Measurements from ENCODE around the gene MYO1G. TPM values are rescaled to one million over a fixed set of nuclear protein-coding genes. Genes with fewer than 3 reads are reported as not detected.

MYO1G gene
- total RNA-seq, 4 donors from 2014 or later = 2.5 to 8.3 (median 6.4) TPM

GRCh38 chr7:44984478-44984758, 5.6 kb upstream of the MYO1G start:
- TF ChIP-seq EP300 (IDR thresholded peaks at IDR 0.05; ENCODE audit: low read depth) = no peak
- TF ChIP-seq POLR2A (IDR thresholded peaks at IDR 0.05) = no peak
- no peak for TF ChIP-seq POLR2AphosphoS5 (IDR thresholded peaks at IDR 0.05)
- TF ChIP-seq CTCF (IDR thresholded peaks at IDR 0.05) = no peak
- Histone ChIP-seq H3K9me3 (no peaks in the 10 kb centered on the region), H3K27me3 (no peaks in the 10 kb centered on the region), H3K4me1 (peaks cover 7 to 38% (median 21%) of the 10 kb centered on the region in 4 donors), H3K27ac (no peak overlapping the region), H3K4me3 (no peak overlapping the region), H3K36me3 (peaks cover 0 to 11% (median 0%) of the 10 kb centered on the region in 4 donors)
- intact Hi-C loops (cut with DNase I; ENCODE audit: low total_unique reads) (no loop called here), in situ Hi-C loops (cut with MboI; ENCODE audit: low pct_ligation_motif_present in 1 of 4, low pct_unique_long_range_greater_than_20kb in 1 of 4, low sequenced_read_pairs in 3 of 4) (no loop called here)
- no peak for DNase-seq
- 50 to 52% methylated on average over 1 to 3 of the region's 3 CpGs for WGBS, 2 donors (ENCODE audit: low coverage in 1 of 2)

GRCh38 chr7:44983742-44984477, 5.1 kb upstream of the MYO1G start:
- H3K4me3 ChIP-seq = no peak overlapping the region
- H3K4me1 ChIP-seq = peaks cover 7 to 40% (median 22%) of the 10 kb centered on the region in 4 donors
- H3K36me3 ChIP-seq = peaks cover 0 to 11% (median 0%) of the 10 kb centered on the region in 4 donors
- no peaks in the 10 kb centered on the region for H3K27me3 ChIP-seq
- no peak for DNase-seq
- in situ Hi-C loops (cut with MboI; ENCODE audit: low pct_ligation_motif_present in 1 of 4, low pct_unique_long_range_greater_than_20kb in 1 of 4, low sequenced_read_pairs in 3 of 4) (no loop called here), intact Hi-C loops (cut with DNase I; ENCODE audit: low total_unique reads) (no loop called here)
- WGBS, 2 donors (ENCODE audit: low coverage in 1 of 2) = 72% methylated on average over 6 of the region's 6 CpGs; no CpG with 5 or more reads in 1 of the 2 donors
- H3K9me3 ChIP-seq = no peaks in the 10 kb centered on the region
- H3K27ac ChIP-seq = no peak overlapping the region
- TF ChIP-seq CTCF (IDR thresholded peaks at IDR 0.05) (no peak), POLR2AphosphoS5 (IDR thresholded peaks at IDR 0.05) (no peak), EP300 (IDR thresholded peaks at IDR 0.05; ENCODE audit: low read depth) (no peak), POLR2A (IDR thresholded peaks at IDR 0.05) (no peak)

- Histone ChIP-seq H3K27ac (no peak overlapping the region), H3K27me3 (no peaks in the 10 kb centered on the region), H3K36me3 (peaks cover 0 to 11% (median 0%) of the 10 kb centered on the region in 4 donors), H3K4me1 (peaks cover 7 to 40% (median 22%) of the 10 kb centered on the region in 4 donors), H3K9me3 (no peaks in the 10 kb centered on the region), H3K4me3 (no peak overlapping the region)
- 100% methylated on average over 1 of the region's 1 CpG; no CpG with 5 or more reads in 1 of the 2 donors for WGBS, 2 donors (ENCODE audit: low coverage in 1 of 2)
- in situ Hi-C loops (cut with MboI; ENCODE audit: low pct_ligation_motif_present in 1 of 4, low pct_unique_long_range_greater_than_20kb in 1 of 4, low sequenced_read_pairs in 3 of 4) = no loop called here
- intact Hi-C loops (cut with DNase I; ENCODE audit: low total_unique reads) = no loop called here
- TF ChIP-seq EP300 (IDR thresholded peaks at IDR 0.05; ENCODE audit: low read depth) (no peak), CTCF (IDR thresholded peaks at IDR 0.05) (no peak), POLR2A (IDR thresholded peaks at IDR 0.05) (no peak), POLR2AphosphoS5 (IDR thresholded peaks at IDR 0.05) (no peak)
- DNase-seq = no peak
Measured at GRCh38 chr7:44982970-44983369, 4.2 kb upstream of the MYO1G start.

GRCh38 chr7:44982535-44982923, 3.7 kb upstream of the MYO1G start:
- Histone ChIP-seq H3K27ac (no peak overlapping the region), H3K4me3 (no peak overlapping the region), H3K9me3 (no peaks in the 10 kb centered on the region), H3K36me3 (peaks cover 0 to 11% (median 0%) of the 10 kb centered on the region in 4 donors), H3K27me3 (no peaks in the 10 kb centered on the region), H3K4me1 (peaks cover 7 to 39% (median 21%) of the 10 kb centered on the region in 4 donors)
- intact Hi-C loops (cut with DNase I; ENCODE audit: low total_unique reads) = no loop called here
- in situ Hi-C loops (cut with MboI; ENCODE audit: low pct_ligation_motif_present in 1 of 4, low pct_unique_long_range_greater_than_20kb in 1 of 4, low sequenced_read_pairs in 3 of 4) = no loop called here
- TF ChIP-seq POLR2AphosphoS5 (IDR thresholded peaks at IDR 0.05) (no peak), POLR2A (IDR thresholded peaks at IDR 0.05) (no peak), CTCF (IDR thresholded peaks at IDR 0.05) (no peak), EP300 (IDR thresholded peaks at IDR 0.05; ENCODE audit: low read depth) (no peak)
- DNase-seq = no peak
- WGBS, 2 donors (ENCODE audit: low coverage in 1 of 2) = 84 to 86% methylated on average over 1 of the region's 1 CpG
